CD4-positive, alpha-beta T cell treated with Interleukin-15 for 4 hours (primary cell): Measurements from ENCODE around the gene CXCL13.
"Not testable (repeated sequence)": the region's sequence is repeated elsewhere in the genome, so short reads cannot be mapped to it uniquely, and the experiment has no call there.

Experiments used
- DNase-seq: peaks from one replicate; pipeline ENCODE4 v3.0.0-alpha.2; 2020; ENCODE audit warnings: low spot score

Gene CXCL13

GRCh38 chr4:77605210-77605902 lies at the start of gene CXCL13:
Gene CXCL13, plus strand, starts transcription at chr4:77605820. Its CDS starts 46 bp downstream, at chr4:77605866.
- no peak for DNase-seq

GRCh38 chr4:77560170-77560569 lies 45.5 kb upstream of the CXCL13 start:
- DNase-seq, result no peak

DNA sequence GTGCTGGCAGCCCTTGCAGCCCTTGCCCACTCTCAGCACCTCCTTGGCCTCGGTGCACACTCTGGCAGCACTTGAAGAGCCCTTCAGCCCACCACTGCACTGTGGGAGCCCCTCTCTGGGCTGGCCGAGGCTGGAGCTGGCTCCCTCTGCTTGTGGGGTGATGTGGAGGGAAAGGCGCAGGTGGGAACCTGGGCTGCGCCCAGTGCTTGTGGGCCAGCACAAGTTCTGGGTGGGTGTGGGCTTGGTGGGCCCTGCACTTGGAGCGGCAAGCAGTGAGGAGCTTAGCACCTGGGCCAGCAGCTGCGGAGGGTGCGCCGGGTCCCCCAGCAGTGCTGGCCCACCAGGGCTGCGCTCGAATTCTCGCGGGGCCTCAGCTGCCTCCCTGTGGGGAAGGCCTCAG lies 43.9 kb upstream of the CXCL13 start:
- DNase-seq, result not testable (repeated sequence)

- DNase-seq, result no peak
Measured at GRCh38 chr4:77564231-77564630, 41.4 kb upstream of the CXCL13 start.

DNA sequence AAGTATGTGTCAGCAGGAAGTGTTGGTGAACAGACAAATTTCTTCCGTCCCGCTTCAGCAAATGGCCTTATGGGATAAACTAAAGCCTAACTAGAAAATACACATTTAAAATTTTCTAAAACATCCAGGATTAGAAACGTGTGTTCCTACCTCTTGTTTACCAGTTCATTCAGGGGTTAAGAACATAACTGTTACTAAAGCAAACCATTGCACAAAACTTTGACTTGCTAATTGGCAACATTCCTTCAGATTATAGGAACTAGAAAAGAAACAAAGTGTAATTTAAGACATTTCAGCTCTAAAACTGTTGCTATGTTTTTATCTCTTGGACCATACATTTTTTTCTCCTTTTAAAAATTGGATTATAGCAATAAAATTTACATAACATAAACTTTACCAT lies 39.5 kb upstream of the CXCL13 start:
- no peak for DNase-seq

GRCh38 chr4:77567549-77567948 lies 38.1 kb upstream of the CXCL13 start:
- no peak for DNase-seq

GRCh38 chr4:77570508-77571214 lies 35.0 kb upstream of the CXCL13 start:
- not testable (repeated sequence) for DNase-seq

- no peak for DNase-seq
Measured at GRCh38 chr4:77576351-77576750, 29.3 kb upstream of the CXCL13 start.

GRCh38 chr4:77578145-77578544 lies 27.5 kb upstream of the CXCL13 start:
- no peak for DNase-seq

DNA sequence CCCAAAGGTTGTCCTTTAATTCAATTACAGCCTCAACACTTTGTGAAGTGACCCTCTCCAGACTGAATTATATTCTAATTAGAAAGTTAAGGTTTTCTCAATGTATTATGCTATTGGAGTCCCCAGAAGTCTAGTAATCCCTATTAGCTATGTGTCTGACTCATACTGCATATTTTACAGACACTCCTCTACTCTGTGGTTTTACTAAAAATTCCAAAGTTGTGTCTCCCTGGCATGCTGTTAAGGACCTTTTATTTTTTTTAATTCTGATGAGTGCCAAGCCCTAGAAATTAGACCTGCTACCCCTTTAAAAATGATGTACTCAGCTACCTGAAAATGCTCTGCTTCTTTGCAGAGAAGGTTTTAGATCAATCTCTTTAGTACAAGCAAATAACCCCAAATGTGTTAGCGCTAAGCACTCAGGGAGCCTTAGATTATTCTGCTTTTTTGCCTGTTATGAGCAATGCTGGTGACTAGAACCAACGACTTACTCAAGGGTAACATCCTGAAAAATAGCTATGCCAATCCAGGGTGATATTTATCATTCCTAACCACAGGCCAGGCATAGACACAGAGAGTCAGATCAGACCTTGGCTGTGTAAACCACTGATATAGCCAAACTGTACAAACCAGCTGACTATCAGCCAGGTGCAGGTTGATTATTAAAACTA lies 26.1 kb upstream of the CXCL13 start:
- no peak for DNase-seq

GRCh38 chr4:77581724-77582123 lies 23.9 kb upstream of the CXCL13 start:
- DNase-seq, result no peak

DNA sequence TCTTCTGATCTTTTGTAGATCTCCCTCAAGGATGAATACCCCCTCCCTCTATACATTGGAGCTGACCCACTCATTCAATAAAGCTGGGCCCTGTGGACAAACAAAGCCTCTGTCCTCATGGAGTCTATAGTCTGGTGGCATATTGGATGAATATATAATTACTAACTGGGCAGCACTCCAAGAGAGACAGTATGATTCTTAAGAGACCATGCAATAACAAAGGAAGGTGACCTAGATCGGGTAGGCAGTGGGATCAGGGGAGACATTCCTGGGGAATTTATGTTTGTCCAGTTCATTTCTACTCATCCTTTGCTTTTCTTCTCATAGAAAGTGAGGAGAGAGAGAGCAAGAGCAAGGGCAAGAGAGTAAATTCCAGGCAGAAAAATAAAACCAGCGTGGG lies 23.5 kb upstream of the CXCL13 start:
- no peak for DNase-seq

DNA sequence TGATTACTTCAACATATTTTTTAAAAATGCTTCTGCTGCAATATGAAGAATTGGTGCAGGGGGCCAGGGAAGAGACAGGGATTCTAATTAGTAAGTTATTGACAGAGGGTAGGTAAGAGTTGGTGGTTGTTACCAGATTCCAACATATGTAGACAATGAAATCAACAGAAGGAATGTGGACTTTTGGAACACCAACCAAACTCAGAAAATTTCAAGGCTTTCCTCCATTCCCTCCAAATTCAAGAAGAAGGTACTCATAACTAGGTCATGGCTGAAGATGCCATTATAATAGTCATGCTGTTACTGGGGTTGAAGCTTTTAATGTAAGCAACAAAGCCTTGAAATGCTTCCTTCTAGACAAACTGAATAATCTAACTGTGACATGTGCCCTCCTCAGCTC lies 22.9 kb upstream of the CXCL13 start:
- DNase-seq, result no peak

DNA sequence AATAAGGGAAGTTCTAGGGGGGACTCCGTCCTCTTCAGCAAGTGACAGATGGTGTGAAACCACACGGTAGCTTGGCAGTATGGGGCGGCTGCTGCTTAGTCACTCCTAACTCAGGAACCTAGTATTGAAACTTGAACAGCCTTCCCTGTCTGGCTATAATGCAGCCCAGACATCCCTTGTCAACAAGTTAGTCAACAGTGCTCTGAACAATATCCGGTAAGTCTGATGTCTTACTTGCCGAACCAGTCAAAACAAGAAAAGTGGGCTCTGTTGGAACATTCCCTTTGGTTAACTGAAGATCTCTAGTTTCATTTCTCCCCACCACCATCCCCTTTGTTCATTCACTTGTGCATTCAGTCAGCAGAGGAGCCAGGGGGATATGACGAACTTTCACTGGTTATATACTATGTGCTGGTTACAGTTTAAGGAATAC lies 18.7 kb upstream of the CXCL13 start:
- peak; percentile 51 for DNase-seq

GRCh38 chr4:77590482-77590881 lies 15.1 kb upstream of the CXCL13 start:
- DNase-seq, result no peak

DNA sequence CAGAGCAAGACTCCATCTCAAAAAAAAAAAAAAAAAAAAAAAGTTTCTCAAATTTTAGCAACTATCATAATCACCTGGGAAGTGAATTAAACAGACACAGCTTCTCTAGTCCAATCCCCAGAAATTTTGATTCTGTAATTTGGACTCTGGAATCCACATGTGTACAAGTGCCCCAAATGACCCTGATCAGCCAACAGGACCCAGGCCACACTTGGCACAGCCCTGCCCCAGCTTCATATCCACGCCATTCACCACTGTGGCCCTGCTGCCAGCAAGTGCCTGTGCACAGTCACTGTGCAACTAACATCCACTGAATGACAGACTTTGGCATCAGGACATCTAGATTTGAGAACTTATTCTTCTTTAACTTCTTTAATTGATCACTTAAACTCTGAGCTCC lies 14.1 kb upstream of the CXCL13 start:
- DNase-seq, result no peak

DNA sequence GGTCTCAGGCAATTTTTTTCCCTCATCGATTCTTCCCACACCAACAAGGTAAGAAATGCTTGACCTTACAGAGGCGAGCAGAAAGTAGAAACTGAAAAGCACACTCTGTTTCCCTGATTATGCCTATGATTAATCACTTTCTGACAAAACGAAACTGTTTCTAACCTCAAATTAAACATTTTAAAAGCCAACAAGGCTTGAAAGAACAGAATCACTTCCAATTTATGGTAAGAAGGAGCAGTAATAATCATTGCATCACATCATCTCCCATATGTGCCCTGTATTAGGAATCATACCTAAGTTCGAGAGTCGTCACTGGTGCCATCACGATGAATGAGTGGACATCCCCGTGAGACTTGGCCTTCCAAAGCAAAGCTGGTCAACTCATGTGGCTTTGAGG lies 12.5 kb upstream of the CXCL13 start:
- no peak for DNase-seq

DNA sequence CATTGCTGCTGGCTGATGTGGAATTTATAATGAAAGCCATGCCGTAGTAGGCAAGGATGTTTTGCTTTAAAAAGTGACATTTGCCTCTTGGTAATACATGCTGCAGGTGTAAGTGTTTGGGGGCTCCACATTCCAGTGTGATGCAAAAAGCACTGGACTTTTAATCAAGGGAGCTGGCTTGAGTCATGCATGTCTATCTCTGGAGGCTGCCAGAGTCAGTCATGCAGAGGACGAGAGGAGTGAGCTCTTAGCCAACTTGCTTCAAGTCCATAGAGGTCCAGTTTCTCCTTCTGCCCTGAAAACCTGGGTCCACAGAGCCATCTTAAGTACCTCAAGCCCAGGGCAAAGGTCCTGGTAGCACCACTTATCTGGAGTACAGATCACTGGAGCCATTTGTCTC lies 11.6 kb upstream of the CXCL13 start:
- no peak for DNase-seq

GRCh38 chr4:77595364-77595973 lies 10.2 kb upstream of the CXCL13 start:
- DNase-seq, result no peak

- DNase-seq, result no peak
Measured at GRCh38 chr4:77599378-77599777, 6.2 kb upstream of the CXCL13 start.

- DNase-seq, result peak; percentile 39
Measured at GRCh38 chr4:77600521-77601451, 4.8 kb upstream of the CXCL13 start.
